ENCODE data around the gene RO60.
A peak's percentile ranks its signal among the peaks of the same experiment; 100 is the strongest.

Gene RO60

DNA sequence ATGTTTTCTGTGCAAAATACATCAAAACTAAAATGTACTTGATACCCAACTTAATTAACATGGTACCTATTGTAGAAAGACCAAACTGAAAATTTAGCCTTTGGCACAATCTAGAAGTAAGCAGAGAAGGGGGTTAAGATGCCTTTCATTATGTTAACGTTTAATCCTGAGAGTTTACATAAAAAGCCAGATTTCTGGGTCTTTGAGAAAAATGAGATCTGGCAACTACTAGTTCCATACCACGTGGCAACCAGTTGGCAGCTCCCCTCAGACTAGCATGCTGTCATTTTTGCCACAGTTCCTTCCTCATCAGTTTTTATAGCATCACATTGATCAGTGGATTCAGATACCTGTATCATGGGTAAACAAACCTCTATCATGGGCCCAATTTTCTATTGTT is 1.5 kb downstream of the RO60 start:
- DNase-seq (ENCODE audit: low spot score), result no peak

DNA sequence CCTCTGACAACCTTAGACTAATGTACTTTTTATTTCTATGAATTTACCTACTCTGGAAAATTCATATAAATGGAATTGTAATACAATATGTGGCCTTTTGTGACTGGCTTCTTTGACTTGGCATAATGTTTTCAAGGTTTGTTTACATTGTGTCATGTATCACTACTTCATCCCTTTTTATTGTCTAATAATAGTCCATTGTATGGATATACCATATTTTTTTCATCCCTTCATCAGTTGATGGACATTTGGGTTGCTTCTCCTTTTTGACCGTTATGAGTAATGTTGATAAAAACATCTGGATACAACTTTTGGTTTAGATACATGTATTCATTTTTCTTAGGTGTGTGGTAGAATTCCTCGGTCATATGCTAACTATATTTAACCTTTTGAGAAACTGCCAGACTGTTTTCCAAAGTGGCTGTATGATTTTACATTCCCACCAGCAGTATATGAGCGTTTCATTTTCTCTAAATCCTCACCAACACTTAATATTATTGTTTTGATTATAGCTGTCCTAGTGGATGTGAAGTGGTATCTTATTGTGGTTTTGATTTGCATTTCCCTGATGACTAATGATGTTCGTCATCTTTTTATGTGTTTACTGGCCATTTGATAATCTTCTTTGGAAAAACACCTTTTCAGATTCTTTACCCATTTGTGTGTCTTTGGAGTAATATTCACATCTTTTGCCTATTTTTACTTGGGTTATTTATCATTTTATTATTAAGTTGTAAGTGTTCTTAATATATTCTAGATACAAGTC is 3.5 kb downstream of the RO60 start:
- no peak for DNase-seq (ENCODE audit: low spot score)

DNA sequence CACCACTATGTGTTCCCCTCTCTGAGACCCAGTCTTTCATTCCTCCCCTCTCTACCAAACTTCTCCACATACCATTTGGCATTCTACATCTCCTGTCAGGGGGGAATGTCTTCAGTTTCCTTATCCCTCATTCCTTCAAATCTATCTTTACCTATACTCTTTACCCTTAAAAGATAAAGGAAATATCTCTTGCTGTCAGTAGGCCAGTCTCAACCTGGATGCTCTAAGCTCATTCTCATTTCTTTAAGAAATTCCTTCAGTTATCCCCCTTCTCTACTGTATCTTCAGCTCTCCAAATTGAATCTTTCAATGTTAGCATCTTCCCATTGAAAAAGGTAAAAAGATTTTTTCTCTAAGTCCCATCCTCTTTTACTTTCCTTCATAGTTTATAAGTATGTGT is 6.5 kb downstream of the RO60 start:
- DNase-seq (ENCODE audit: low spot score), result no peak

DNA sequence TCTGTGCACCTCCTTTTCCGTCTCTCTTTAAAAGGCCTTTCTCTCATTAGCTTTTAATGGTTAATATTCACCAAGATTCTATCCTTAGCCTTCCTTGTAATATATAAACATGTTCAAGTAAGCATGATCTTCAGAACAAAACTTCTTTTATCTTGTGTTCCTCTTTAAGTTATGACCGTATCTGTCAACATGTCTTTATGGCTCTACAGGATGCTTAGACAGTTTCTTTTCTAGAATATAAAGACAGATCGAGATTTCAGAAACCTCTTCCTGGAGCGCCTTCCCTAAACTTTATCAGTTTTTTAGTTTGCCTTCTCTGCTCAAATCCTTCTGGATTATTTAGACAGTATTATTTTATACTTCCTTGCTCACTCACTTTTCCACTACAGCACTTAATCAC is 7.2 kb downstream of the RO60 start:
- DNase-seq (ENCODE audit: low spot score), result no peak

DNA sequence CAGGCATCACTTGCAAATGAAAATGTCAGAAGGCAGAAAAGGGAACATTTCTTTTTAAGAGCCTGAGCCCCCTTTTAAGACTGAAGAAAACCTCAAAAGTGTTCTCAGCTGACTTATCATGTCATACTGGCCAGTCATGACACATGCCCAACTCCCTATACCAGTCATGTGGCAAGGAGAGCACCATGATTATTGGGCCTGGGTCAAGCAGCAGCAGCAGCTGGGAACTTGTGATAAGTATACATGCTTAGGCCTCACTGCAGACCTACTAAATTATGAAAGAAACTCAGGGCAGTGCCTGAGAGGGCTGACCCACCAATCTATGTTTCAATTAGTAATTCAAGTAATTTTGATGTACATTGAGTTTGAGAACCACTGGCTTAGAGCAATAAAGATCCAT is 8.6 kb downstream of the RO60 start:
- DNase-seq (ENCODE audit: low spot score), result no peak

DNA sequence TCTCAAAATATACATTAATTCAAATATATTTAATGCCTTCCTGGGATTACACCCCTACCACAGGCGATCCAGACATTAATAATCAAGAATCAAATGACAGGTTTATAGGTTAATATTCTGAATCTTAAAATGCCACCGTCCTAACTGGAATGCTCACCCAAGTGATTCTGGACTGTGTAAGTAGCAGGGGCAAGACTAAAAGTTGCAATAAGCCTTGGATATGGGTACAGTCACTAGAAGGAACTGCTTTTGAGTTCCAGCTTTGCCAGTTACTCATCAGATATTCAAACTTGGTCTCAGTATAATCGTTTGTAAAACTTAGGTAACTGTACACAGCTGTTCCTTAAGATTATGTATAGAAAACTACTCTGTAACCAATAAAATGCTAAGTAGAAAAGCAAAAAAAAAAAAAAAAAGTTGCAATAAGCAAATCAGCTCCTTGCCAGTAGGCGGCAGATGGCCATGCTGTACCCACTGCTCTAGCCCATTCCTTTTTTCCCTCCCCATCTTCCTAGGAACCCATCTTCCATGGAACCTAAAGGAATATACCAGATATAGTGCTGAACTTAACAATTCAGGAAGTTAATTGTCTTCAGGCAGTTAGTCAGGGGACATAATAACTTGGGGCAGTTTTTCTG is 10.5 kb downstream of the RO60 start:
- peak; percentile 29 for DNase-seq (ENCODE audit: low spot score)

DNA sequence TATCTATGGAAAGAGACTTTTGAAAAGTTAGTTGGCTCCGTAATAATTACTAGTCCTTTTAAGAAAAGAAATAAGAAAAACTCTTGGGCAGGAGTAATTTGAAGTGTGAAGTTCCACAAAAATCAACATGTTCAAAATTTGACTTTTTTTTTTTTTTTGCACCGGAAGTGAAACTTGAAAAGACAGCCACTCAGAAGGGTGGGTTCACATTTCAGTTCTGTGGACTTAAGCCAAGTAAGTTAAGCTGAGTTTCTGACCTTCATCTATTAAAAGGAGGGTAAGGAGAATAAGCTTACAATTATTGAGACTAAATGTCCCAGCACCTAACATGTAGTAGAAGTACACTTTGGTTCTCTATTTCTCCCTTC is 11.0 kb downstream of the RO60 start:
- DNase-seq (ENCODE audit: low spot score), result no peak

DNA sequence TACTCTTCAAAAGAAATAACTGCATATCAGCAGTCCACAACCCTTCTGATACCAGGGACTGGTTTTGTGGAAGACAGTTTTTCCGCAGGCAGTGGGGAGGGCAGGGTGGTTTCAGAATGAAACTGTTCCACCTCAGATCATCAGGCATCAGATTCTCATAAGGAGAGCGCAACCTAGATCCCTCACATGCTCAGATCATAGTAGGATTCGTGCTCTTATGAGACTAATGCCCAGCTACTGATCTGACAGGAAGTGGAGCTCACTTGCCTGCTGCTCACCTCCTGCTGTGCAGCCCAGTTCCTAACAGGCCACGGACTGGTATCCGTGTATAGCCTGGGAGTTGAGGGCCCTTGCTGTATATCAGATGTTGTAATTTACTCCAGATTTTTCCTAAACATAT is 11.5 kb downstream of the RO60 start:
- DNase-seq (ENCODE audit: low spot score), result no peak

DNA sequence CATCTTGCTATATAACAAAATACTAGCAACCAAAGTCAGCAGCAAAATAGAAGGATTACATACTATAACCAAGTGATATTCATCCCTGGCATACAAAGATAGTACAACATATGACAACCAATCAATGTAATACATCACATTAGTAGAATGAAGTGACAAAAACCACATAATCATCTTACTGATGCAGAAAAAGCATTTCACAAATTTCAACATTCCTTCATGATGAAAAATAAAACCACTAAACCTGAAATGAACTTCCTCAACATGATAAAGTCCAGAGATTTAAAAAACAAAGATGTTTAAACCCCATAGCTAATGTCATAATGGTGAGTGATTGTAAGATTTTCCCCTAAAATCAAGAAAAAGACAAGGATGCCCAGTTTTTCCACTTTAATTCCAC is 18.6 kb downstream of the RO60 start:
- DNase-seq (ENCODE audit: low spot score), result no peak

DNA sequence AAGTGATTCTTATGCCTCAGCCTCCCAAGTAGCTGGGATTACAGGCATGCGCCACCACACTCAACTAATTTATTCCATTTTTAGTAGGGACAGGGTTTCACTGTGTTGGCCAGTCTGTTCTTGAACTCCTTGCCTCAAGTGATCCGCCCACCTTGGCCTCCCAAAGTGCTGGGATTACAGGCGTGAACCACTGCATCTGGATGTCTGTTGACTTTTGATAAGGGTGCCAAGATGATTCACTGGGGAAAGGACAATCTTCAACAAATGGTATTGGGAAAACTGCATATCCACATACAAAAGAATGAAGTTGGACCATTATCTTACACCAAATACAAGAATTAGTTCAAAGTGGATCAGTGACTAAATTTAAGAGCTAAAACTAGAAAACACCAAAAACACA is 19.8 kb downstream of the RO60 start:
- DNase-seq (ENCODE audit: low spot score), result no peak

DNA sequence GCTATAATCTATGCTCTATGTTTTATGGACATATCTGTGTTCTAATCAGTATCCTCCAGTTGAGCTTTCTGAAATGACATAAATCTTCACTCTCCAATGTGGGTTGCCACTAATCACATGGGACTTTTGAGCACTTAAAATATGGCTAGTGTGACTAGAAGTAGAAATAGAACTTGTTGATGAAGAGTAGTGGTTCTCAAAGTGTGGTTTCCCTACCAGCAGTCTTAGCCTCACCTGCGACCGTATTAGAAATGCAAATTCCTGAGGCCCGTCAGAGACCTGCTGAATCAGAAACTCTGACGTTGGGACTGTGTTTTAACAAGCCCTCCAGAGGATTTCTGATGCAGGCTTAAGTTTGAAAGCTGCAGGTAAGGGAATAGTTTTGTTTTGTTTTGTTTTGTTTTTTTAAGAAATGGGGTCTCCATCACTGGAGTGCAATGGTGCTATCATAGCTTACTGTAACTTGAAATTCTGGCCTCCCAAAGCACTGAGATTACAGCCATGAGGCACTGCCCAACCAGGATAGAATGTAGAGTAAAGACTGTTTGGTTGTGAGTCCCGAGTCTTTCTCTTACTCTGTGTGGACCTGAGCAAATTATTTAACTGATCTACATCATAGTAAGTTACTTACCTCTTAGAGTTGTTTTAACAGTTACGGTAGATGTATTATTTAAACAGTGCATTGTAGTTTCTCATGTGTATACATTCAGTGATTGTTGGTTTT is 24.1 kb downstream of the RO60 start:
- no peak for DNase-seq (ENCODE audit: low spot score)

DNA sequence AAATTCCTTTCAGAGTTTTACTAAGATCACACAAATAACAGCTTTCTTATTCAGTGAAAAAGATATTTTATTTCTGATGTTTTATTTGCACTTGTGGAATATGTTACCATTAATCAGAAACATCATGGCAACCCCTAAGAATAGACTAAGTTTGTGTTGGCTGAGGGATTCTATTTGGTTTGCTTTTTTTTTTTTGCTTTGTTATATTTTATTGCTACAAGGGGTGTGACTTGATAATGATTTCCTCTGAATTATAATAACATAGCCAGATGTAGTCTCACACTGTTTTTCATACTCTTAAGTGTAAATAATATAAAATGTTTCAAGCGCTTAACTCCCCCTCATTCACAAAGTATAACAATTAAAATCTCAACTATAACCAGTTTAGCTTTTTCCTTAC is 25.9 kb downstream of the RO60 start:
- no peak for DNase-seq (ENCODE audit: low spot score)

DNA sequence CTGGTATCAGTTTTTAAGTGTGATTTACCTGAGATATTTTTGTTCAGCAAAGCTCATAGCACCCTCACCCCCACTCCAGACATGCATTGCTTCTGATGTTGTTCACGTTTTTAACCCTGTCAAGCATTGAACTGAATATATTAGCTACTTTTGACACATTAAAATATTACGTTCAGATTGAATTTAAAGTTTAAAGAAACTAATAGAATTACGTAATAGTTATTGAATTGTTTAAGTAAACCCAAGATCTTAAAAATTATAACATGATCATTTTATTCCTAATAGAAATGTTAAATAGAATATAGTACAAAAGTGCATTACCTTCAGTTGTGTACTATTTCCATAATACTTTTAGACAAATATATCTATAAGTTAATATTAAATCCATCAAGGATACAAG is 26.9 kb downstream of the RO60 start:
- no peak for DNase-seq (ENCODE audit: low spot score)

DNA sequence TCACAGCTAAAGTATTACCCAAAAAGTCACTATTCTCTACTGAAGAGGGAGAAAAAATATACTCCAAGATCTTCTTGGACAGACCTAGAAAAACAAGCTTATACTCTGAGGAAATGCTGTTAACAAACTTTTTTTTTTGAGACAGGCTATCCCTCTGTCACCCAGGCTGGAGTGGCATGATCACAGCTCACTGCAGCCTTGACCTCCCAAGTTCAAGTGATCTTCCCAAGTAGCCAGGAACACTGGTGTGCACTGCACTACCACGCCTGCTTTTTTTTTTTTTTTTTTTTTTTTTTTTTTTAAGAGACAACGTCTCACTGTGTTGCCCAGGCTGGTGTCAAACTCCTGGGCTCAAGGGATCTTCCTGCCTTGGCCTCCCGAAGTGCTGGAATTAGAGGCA is 28.5 kb downstream of the RO60 start:
- DNase-seq (ENCODE audit: low spot score), result no peak

DNA sequence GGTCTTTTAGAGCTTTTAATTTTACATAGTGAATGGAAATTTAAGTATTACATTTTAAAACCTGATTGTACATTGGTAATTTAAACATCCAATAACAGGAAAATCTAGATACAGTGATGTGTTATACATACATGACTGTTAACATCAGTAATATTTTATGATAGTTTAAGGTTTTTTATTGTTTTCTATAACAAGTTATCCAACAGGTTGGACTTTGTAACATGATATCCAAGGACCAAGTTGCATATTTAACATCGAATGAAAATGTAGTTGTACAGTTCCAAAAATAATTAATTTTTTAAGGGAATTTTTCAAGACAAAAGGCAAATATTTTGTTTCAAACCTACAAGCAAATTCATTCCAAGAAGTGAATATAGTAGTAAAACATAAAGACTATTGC is 31.5 kb downstream of the RO60 start:
- no peak for DNase-seq (ENCODE audit: low spot score)

DNA sequence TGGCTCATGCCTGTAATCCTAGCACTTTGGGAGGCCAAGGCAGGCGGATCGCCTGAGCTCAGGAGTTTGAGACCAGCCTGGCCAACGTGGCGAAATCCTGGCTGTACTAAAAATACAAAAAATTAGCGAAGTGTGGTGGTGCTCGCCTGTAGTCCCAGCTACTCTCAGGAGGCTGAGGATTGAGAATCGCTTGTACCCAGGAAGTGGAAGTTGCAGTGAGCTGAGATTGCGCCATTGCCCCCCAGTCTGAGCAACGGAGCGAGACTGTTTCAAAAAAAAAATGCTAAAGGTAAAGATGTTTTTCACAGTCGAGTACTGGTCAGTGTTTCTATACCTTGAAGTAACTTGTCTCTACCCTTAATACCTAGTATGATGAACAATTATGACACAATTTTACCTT is 34.7 kb downstream of the RO60 start:
- DNase-seq (ENCODE audit: low spot score), result no peak

DNA sequence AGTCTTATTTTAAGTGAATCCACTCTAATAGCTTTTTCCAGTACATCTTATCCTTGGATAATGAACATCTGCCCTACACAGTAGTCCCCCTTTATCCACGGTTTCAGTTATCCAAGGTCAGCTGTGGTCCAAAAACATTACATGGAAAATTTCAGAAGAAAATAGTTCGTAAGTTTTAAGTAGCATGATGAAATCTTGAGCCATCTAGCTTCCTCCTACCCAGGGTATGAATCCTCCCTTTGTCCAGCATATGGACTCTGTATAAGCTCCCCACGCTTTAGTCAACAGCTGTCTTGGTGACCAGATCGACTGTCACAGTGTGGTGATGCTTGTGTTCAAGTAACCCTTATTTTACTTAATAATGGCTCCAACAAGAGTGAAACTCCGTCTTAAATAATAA is 43.2 kb downstream of the RO60 start:
- no peak for DNase-seq (ENCODE audit: low spot score)

DNA sequence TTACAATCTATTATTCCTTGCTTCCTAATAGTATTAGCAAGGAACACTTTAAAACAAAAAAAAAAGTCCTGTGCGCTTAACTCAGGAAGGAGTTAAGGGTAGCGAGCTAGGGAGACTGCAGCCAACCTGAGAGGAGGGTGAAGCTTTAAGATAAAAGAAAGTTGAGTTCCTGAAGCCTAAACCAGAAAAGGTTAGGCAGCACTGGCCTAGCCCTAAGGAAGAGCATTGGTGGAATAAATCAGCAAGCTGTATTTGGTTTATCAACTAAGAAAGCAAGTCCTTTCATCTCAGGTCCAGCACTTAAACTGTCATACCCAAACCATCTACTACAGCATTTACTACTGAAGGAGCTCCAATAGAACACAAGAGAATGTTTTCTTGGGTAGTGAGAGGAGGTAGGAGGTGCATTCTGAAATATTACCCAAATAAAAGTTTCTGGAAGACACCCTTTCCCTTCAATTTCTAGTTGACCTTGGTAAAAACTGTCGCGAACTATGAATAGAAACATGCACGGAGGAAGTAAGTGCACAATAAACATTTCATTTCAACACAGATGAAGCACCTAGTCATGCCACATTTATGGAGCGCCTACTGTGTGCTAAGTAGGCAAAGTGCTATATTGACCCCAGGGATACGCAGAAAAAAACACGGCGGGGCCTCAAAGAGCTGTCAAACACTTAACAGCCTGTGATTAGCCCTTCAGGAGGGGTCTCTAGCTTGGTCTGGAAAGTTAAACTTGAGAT is 44.5 kb downstream of the RO60 start:
- DNase-seq (ENCODE audit: low spot score), result no peak

DNA sequence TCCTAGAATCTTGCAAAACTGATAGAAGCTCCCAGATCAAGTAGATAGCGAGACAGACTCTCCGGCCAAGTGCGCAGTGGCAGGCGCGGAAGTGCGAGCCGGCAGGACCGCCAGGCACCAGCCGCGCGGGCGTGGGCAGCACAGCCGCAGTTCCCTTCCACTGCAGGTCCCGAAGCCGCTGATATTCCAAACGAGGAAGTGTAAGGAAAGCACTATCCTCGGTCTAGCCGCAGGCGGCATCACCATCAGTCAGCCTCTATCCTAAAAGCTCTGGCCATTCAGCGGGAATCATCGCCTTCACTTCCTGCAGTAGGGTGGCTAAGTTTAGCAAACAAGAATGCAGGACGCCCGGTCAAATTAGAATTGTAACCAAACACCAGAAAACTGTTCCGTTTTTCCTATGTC is 45.1 kb downstream of the RO60 start:
- peak; percentile 58 for DNase-seq (ENCODE audit: low spot score)

DNA sequence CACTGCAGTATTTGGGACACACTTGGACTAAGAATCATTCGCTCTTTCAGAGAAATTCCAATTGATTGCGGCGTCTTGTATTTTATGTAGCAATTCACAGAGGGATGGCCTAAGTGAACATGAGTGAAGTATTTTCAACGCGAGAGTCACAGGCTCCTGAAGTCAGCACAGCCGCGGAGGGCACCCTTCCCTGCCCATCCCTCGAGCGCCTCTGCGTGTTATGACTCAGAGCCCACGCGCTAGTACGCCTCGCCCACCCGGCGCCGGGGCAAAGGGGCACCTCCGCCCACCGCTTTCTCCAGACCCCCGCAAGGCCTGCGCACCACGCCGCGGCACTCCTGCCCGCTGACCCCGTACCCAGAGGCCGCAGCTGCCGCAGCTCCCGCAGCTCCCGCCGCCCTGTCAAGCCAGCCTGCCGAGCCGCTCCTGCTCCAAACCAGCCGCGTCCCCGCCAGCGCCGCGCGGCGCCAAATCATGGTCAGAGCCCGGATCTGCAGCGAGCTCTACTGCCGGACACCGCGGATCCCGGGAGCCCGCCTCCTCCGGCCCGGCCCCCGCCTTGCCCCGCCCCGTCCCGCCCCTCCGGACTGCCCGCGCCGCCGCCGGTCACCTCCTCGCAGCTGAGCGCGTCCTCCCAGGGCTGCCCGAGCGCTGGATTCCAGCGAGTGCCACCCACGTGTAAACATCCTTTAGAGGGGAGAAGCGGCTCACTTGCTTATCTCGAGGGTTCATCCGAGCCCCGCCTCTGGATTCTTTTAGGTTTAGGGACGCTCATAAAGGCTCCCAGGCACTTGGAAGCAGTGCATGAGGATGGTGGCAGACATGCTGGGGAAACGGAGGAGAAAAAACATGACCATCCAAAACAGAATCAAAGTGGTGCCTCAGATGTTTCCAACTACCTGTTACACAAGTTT is 45.8 kb downstream of the RO60 start, which contains the start of gene GLRX2:
Gene GLRX2 (minus strand): TSS at position 508 of the 914 bp plus-strand sequence. CDS start 32 bp downstream, at position 476.
- DNase-seq (ENCODE audit: low spot score), result peak; percentile 98

DNA sequence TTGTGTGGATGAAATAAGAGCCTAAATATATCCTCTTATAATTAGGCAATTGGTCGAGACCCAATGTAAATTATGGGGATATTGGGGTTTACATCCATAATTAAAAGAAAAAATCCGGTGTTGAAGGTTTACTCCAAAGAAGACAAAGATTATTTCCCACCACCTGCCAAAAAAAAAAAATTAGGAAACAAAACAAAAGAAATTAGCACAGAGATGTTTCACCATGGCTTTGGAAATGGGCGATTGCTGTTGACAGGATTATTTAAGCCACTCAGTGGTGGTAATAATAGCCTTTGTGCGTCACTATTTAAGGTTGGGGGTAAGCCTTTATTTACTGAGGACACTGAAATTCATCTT is 46.4 kb downstream of the RO60 start:
- DNase-seq (ENCODE audit: low spot score), result no peak

DNA sequence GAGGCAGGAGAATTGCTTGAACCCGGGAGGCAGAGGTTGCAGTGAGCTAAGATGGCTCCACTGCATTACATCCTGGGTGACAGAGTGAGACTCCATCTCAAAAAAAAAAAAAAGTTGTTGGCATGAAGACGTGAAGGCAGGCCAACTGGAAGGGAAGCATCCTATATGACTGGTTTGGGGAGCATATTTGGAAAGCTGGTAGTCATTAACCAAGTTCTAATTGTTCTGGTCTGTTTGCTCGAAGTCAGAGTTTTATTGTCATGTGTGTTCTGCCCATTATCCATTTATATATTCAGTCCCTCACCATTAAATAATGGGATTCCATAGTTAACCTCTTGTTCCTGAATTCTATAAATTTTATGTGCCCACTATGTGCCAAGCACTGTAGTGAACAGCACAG is 49.1 kb downstream of the RO60 start:
- no peak for DNase-seq (ENCODE audit: low spot score)

All from iPS-NIHi11 (cell line).